ENCODE results near the gene PPARD. TPM values are rescaled to one million over a fixed set of nuclear protein-coding genes. Genes with fewer than 3 reads are reported as not detected.
"Not testable (repeated sequence)": the region's sequence is repeated elsewhere in the genome, so short reads cannot be mapped to it uniquely, and the experiment has no call there.

PPARD gene
- polyA plus RNA-seq, 6 donors from 2014 or later, result 5.6 to 13.9 (median 5.7) TPM; not detected in 1

DNA sequence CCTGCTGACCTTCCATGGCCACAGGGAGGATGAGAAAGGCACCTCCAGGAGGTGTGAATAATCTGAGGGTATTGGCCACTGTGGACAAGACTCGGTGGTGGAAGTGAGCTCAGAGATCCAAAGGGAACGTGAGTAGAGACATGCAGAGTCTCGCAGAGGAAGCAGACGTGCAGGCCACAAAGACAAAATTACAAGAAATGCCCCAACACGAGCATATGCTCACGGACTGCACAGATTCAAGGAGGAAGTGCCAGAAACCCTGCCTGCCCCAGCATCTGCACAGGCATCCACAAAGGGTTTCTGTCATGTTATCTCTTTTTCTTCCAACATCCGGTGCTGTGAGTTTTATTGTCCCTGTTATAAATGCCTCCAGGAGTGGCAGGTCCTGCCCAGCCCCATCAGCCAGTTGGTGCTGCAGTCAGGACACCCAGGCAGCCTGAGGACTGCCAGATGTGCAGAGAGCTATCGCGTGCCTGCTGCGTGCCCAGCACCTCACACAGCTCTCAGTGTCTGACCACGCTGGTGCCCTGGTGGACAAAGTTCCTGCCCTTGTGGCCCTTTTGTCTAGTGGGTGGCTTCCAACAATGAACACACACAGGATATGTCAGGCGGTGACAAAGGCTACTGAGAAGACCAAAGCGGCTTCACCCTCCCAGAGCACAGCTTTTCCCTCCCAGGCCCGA lies 75.8 kb downstream of the PPARD start:
- DNase-seq (no peak), ATAC-seq (ENCODE audit: low read depth in 2 of 2) (no peak)
- Mint-ChIP-seq H3K27ac (peak overlapping the region in 5 of 6 donors; percentile 51 to 88 (median 80)), H3K27me3 (no peaks in the 10 kb centered on the region), H3K4me3 (peak overlapping the region in 1 of 8 donors; percentile 53), H3K36me3 (peaks cover 10 to 16% of the 10 kb centered on the region in 2 donors), H3K4me1 (peaks cover 10 to 29% (median 25%) of the 10 kb centered on the region in 3 donors), H3K9me3 (no peaks in the 10 kb centered on the region)

DNA sequence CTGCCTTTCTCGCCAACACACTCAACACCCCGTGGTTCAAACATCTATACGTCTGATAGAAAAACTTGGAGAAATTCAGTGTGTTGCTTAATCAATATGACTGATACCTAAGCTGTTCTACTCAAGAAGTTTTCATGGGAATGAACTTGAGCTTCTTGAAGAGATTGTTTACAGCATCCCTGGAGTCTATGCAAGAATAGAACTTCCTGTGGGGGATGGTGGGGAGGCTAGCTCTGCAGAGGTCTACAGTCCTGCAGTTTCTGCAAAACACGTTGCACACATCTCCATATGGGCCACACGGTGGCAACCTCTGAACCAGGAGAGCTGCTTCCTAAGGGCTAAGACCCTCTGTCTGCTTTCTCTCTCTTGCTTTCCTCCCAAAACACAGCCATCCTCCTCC lies 77.1 kb downstream of the PPARD start:
- Mint-ChIP-seq H3K4me1 (peaks cover 10 to 29% (median 25%) of the 10 kb centered on the region in 3 donors), H3K36me3 (peaks cover 10 to 15% of the 10 kb centered on the region in 2 donors), H3K9me3 (no peaks in the 10 kb centered on the region), H3K27me3 (no peaks in the 10 kb centered on the region), H3K27ac (peak overlapping the region in 2 of 6 donors; percentile 19 to 94), H3K4me3 (no peak overlapping the region)
- ATAC-seq (ENCODE audit: low read depth in 2 of 2), result no peak
- DNase-seq, result no peak

DNA sequence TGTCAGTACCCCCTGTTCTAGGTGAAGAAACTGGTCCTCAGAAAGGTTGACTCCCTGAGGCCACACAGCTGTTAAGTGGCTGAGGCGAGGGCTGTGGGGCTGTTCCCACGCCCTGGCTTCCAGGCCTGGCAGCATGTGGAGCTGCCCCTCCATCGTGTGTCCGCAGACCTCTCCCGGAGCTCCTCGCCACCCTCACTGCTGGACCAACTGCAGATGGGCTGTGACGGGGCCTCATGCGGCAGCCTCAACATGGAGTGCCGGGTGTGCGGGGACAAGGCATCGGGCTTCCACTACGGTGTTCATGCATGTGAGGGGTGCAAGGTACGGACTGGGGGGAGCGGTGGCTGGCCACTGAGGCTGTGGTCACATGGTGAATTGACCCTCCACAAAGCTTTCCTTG lies 77.6 kb downstream of the PPARD start:
- DNase-seq, result no peak
- Mint-ChIP-seq H3K9me3 (no peaks in the 10 kb centered on the region), H3K27me3 (no peaks in the 10 kb centered on the region), H3K4me3 (no peak overlapping the region), H3K27ac (peak overlapping the region in 1 of 6 donors; percentile 94), H3K36me3 (peaks cover 10 to 15% of the 10 kb centered on the region in 2 donors), H3K4me1 (peaks cover 10 to 27% (median 25%) of the 10 kb centered on the region in 3 donors)
- ATAC-seq (ENCODE audit: low read depth in 2 of 2), result no peak

DNA sequence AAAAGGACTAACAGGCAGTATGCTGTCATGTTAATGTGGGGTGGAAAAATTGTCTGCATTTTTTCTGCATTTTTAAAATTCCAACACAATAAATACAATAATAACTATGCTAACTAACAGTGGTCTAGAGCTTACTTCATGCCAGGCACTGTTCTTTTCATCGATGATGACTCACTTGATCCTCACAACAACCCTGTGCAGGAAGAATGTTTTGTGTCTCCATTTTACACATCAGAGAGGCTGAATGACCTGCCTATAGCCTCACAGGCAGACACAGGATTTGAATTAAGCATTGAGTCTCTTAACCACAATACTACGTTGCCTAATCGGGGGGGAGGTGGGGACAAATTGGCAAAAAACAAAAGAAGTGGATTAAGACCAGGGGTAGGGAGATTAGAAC lies 82.9 kb downstream of the PPARD start:
- no peak for ATAC-seq (ENCODE audit: low read depth in 2 of 2)
- H3K36me3 Mint-ChIP-seq, result peaks cover 12 to 32% of the 10 kb centered on the region in 2 donors

DNA sequence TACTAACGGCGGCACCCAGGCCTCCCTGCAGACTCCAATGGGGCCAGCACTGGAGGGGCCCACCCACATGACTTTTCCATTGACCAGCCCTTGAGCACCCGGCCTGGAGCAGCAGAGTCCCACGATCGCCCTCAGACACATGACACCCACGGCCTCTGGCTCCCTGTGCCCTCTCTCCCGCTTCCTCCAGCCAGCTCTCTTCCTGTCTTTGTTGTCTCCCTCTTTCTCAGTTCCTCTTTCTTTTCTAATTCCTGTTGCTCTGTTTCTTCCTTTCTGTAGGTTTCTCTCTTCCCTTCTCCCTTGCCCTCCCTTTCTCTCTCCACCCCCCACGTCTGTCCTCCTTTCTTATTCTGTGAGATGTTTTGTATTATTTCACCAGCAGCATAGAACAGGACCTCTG lies 83.7 kb downstream of the PPARD start:
- H3K27ac Mint-ChIP-seq, result peak overlapping the region in 5 of 6 donors; percentile 9 to 96 (median 83)
- ATAC-seq (ENCODE audit: low read depth in 2 of 2), result no peak
- H3K9me3 Mint-ChIP-seq, result peaks cover 0 to 24% (median 17%) of the 10 kb centered on the region in 7 donors
- no peak overlapping the region for H3K4me3 Mint-ChIP-seq
- peaks cover 11 to 18% (median 12%) of the 10 kb centered on the region in 3 donors for H3K4me1 Mint-ChIP-seq
- H3K36me3 Mint-ChIP-seq, result peaks cover 12 to 32% of the 10 kb centered on the region in 2 donors
- no peaks in the 10 kb centered on the region for H3K27me3 Mint-ChIP-seq
- no peak for DNase-seq

More for the DNA sequence above, 82.9 kb downstream of the PPARD start:
- Mint-ChIP-seq H3K27me3 (no peaks in the 10 kb centered on the region), H3K4me3 (peak overlapping the region in 1 of 8 donors; percentile 6), H3K27ac (peak overlapping the region in 2 of 6 donors; percentile 72 to 84), H3K4me1 (peaks cover 11 to 21% (median 12%) of the 10 kb centered on the region in 3 donors), H3K9me3 (peaks cover 0 to 21% (median 15%) of the 10 kb centered on the region in 7 donors)
- no peak for DNase-seq

DNA sequence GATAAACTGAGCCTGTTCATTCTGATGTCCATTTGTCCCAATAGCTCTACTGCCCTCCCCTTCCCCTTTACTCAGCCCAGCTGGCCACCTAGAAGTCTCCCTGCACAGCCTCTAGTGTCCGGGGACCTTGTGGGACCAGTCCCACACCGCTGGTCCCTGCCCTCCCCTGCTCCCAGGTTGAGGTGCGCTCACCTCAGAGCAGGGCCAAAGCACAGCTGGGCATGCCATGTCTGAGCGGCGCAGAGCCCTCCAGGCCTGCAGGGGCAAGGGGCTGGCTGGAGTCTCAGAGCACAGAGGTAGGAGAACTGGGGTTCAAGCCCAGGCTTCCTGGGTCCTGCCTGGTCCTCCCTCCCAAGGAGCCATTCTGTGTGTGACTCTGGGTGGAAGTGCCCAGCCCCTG lies 85.1 kb downstream of the PPARD start:
- Mint-ChIP-seq H3K27me3 (no peaks in the 10 kb centered on the region), H3K4me3 (no peak overlapping the region), H3K4me1 (peaks cover 11 to 18% (median 12%) of the 10 kb centered on the region in 3 donors), H3K27ac (no peak overlapping the region), H3K36me3 (peaks cover 7 to 25% of the 10 kb centered on the region in 2 donors), H3K9me3 (peaks cover 0 to 24% (median 17%) of the 10 kb centered on the region in 7 donors)
- DNase-seq, result no peak
- no peak for ATAC-seq (ENCODE audit: low read depth in 2 of 2)

DNA sequence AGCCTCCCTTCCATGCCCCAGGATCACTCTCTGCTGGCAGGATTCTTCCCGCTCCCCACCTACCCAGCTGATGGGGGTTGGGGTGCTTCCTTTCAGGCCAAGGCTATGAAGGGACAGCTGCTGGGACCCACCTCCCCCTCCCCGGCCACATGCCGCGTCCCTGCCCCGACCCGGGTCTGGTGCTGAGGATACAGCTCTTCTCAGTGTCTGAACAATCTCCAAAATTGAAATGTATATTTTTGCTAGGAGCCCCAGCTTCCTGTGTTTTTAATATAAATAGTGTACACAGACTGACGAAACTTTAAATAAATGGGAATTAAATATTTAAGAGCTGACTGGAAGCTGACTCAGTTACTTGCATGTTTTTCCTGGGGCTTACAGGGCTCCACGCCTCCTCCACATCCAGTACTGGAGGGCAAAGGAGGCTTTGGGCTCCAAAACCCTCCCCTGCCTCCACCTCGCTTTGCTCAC lies 85.5 kb downstream of the PPARD start:
- Mint-ChIP-seq H3K4me1 (peaks cover 11 to 18% (median 12%) of the 10 kb centered on the region in 3 donors), H3K4me3 (no peak overlapping the region), H3K36me3 (peaks cover 7 to 25% of the 10 kb centered on the region in 2 donors), H3K9me3 (peaks cover 0 to 24% (median 17%) of the 10 kb centered on the region in 7 donors), H3K27ac (no peak overlapping the region), H3K27me3 (no peaks in the 10 kb centered on the region)
- ATAC-seq (ENCODE audit: low read depth in 2 of 2) (no peak), DNase-seq (no peak)

DNA sequence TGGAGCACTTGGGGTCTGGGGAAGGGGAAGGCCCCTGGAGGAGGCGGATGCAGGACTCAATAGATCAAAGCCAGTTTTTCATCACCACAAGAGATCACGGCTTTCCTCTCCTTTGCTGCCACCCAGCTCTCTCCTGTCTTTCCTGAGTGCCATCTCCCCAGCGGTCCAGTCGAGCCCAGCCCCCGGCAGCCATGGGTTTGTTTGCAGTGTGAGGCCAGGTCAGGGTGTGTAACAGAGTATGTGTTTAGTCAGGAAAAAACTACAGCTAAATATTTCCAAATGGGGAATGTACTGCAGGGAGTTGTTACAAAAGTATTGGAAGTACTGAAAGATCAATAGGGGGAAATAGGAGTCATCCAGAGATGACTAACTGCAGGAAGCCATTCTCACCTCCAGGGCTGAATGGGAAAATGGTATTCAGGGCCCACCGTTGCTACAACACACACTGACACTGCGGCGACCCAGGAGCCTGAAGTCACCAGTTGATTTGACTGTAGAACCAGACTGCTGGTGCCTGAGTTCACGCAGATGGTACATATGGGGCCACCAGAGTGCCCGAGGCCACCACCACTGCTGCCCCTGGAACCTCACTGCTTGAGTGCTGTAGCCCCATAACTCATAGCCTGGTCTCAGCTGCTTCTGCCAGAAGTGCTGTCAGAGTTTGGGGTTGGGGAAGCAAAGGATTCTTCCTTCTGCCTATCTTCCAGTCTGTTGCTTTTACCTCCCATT lies 86.2 kb downstream of the PPARD start:
- H3K27me3 Mint-ChIP-seq, result no peaks in the 10 kb centered on the region
- H3K4me1 Mint-ChIP-seq, result peaks cover 11 to 18% (median 12%) of the 10 kb centered on the region in 3 donors
- H3K27ac Mint-ChIP-seq, result peak overlapping the region in 1 of 6 donors; percentile 18
- ATAC-seq (ENCODE audit: low read depth in 2 of 2) (no peak), DNase-seq (no peak)
- no peak overlapping the region for H3K4me3 Mint-ChIP-seq
- H3K9me3 Mint-ChIP-seq, result peaks cover 0 to 24% (median 17%) of the 10 kb centered on the region in 7 donors
- peaks cover 7 to 25% of the 10 kb centered on the region in 2 donors for H3K36me3 Mint-ChIP-seq

DNA sequence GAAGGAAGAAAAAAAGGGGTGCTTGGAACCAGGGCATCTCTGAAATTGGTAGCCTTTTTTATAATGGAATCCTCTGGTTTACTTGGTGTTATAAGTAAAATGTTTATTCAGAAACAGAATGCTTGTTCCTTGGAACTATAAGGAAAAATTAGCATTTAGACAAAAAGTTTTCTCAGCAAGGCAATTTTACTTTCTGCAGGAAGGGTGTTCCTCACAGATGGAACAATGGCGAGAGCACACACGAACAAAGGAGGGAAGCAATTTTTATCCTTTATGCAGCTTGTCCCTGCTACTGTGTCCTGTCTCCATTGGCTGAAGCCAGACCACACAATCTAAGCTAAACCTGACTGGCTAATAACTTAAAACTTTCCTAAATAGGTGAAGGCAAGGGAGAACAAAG lies 87.1 kb downstream of the PPARD start:
- Mint-ChIP-seq H3K4me1 (peaks cover 11 to 18% (median 12%) of the 10 kb centered on the region in 3 donors), H3K27me3 (no peaks in the 10 kb centered on the region), H3K36me3 (peaks cover 7 to 25% of the 10 kb centered on the region in 2 donors), H3K27ac (no peak overlapping the region), H3K4me3 (no peak overlapping the region), H3K9me3 (peaks cover 0 to 24% (median 17%) of the 10 kb centered on the region in 7 donors)
- DNase-seq (no peak), ATAC-seq (ENCODE audit: low read depth in 2 of 2) (no peak)

DNA sequence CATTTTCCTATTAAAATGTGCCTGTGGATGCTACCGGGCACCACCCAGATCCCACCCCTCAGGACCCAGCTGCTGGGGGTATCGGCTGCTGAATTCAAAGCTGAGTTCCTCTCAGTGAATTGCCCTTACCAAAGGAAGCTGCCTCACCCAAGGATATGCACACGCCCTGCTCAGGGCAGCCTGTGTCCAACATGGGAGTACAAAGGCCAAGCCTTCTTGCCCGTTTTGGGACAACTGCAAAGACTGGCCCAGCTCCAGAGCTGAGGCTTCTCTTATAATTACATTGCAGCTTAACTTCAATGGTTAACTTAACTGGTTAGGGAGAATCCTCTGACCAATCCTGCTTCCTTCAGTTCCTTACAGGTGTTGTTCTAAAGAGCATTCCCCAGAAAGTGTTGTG lies 89.9 kb downstream of the PPARD start:
- ATAC-seq (ENCODE audit: low read depth in 2 of 2) (no peak), DNase-seq (no peak)
- peaks cover 7 to 13% of the 10 kb centered on the region in 2 donors for H3K36me3 Mint-ChIP-seq
- no peaks in the 10 kb centered on the region for H3K4me1 Mint-ChIP-seq
- no peaks in the 10 kb centered on the region for H3K27me3 Mint-ChIP-seq
- no peak overlapping the region for H3K4me3 Mint-ChIP-seq
- peaks cover 0 to 24% (median 17%) of the 10 kb centered on the region in 7 donors for H3K9me3 Mint-ChIP-seq
- H3K27ac Mint-ChIP-seq, result peak overlapping the region in 1 of 6 donors; percentile 54

DNA sequence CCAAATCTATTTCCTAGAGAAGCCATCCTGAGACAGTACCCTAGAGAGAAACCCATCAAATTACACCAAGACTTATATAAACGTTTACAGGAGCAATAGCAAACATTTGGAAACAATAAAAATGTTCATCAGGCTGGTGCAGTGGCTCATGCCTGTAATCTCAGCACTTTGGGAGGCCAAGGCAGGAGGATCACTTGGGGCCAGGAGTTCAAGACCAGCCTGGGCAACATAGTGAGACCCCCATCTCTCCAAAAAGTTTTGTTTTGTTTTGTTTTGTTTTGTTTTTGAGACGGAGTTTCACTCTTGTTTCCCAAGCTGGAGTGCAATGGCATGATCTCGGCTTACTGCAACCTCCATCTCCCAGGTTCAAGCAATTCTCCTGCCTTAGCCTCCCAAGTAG lies 90.3 kb downstream of the PPARD start:
- not testable (repeated sequence) for H3K27me3 Mint-ChIP-seq; H3K4me3 Mint-ChIP-seq; H3K4me1 Mint-ChIP-seq; H3K27ac Mint-ChIP-seq; ATAC-seq (ENCODE audit: low read depth in 2 of 2); DNase-seq
- Mint-ChIP-seq H3K36me3 (peaks cover 7 to 12% of the 10 kb centered on the region in 2 donors), H3K9me3 (peaks cover 0 to 24% (median 17%) of the 10 kb centered on the region in 7 donors)

DNA sequence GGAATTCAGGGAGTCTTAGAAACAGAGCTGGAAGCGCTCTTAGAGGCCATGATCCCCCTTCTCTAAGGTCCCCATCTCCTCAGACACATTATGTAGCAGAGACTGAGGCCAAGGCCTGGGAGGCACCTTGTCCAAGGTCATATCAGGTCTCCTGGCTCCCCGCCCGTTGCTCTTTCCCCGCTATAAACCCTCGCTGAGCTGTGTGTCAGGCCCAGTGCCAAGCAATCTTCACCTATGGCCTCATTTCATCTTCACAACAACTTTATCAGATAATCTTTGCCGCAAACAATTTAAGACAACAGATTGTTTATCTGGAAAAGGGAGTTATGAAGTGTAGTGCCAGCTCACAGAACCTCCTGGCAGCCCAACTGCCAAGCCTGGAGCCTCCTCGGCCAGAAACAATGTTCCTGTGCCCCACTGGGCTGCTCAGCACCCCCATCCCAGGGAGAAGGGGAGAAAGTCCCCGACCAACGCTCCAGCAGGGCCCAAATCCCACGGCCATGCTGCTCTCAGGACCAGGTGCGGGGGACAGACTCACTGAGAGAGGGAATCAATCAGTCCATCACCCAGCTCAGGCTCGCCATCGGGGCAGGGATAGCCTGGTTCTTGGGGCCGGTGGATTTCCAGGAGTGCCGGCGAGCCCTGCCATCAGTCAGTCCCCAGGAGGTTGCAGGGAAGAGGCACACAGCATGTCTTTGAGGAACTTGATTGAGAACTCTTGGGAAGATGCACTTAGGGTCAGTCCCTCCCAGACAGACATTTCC lies 92.9 kb downstream of the PPARD start:
- DNase-seq, result no peak
- H3K4me3 Mint-ChIP-seq, result no peak overlapping the region
- H3K36me3 Mint-ChIP-seq, result no peaks in the 10 kb centered on the region
- peaks cover 0 to 3% (median 2%) of the 10 kb centered on the region in 7 donors for H3K9me3 Mint-ChIP-seq
- H3K4me1 Mint-ChIP-seq, result no peaks in the 10 kb centered on the region
- H3K27me3 Mint-ChIP-seq, result no peaks in the 10 kb centered on the region
- H3K27ac Mint-ChIP-seq, result peak overlapping the region in 1 of 6 donors; percentile 10
- no peak for ATAC-seq (ENCODE audit: low read depth in 2 of 2)
